CD14-positive monocyte (primary cell): ENCODE measurements around the gene MAN2B2. TPM values are rescaled to one million over a fixed set of nuclear protein-coding genes. Genes with fewer than 3 reads are reported as not detected.
A peak's percentile ranks its signal among the peaks of the same experiment; 100 is the strongest.

Experiments used
- DNase-seq, 3 donors: peaks; one replicate each; pipeline ENCODE4 v3.0.0-alpha.2; 2011 to 2022
- H2AFZ ChIP-seq: 2 replicates; pipeline ENCODE4 v1.6.0; 2012; ENCODE audit warnings: mild to moderate bottlenecking, low read depth, low read length, inconsistent platforms; ENCODE audit not compliant: insufficient read depth, poor library complexity, severe bottlenecking
- H3K27ac ChIP-seq, 2 donors: 1 replicate in 1 of 2; 2 replicates in 1 of 2; pipeline ENCODE4 v1.5.1; 2012 to 2013; ENCODE audit warnings: low read length in 2 of 2, control low read depth in 1 of 2, inconsistent platforms in 1 of 2, low read depth in 1 of 2, mild to moderate bottlenecking in 1 of 2
- H3K27me3 ChIP-seq, 2 donors: one replicate each; pipeline versions ENCODE4 v1.6.0 to v1.6.1; 2011 to 2013; ENCODE audit warnings: low read length in 2 of 2; ENCODE audit not compliant: control insufficient read depth in 2 of 2, insufficient read depth in 2 of 2
- H3K36me3 ChIP-seq, 2 donors: replicated peaks in 1 of 2; 1 replicate in 1 of 2; 2 replicates in 1 of 2; pipeline versions ENCODE4 v1.5.1 to v1.6.1; 2012 to 2013; ENCODE audit warnings: low read length in 2 of 2, control low read depth in 1 of 2, inconsistent platforms in 1 of 2, mild to moderate bottlenecking in 1 of 2; ENCODE audit not compliant: insufficient read depth in 2 of 2, control insufficient read depth in 1 of 2
- H3K4me1 ChIP-seq, 2 donors: 1 replicate in 1 of 2; 2 replicates in 1 of 2; pipeline versions ENCODE4 v1.5.1 to v1.6.1; 2012 to 2013; ENCODE audit warnings: low read length in 2 of 2, control low read depth in 1 of 2, inconsistent platforms in 1 of 2, mild to moderate bottlenecking in 1 of 2, moderate library complexity in 1 of 2; ENCODE audit not compliant: insufficient read depth in 2 of 2, control insufficient read depth in 1 of 2
- H3K4me2 ChIP-seq: replicated peaks from 2 replicates; pipeline ENCODE3; 2012; ENCODE audit warnings: low read length, moderate library complexity, mild to moderate bottlenecking; ENCODE audit not compliant: poor library complexity, severe bottlenecking; ENCODE audit errors: extremely low read depth
- H3K4me3 ChIP-seq, 3 experiments: fragments of 200-600 bp in 1 of 3; sonication (generic) in 1 of 3; replicated peaks in 1 of 3; 1 replicate in 2 of 3; 2 replicates in 1 of 3; pipeline ENCODE4 v1.5.1; 2011 to 2013; ENCODE audit warnings: low read length in 3 of 3, mild to moderate bottlenecking in 3 of 3, control low read depth in 2 of 3, low read depth in 2 of 3, inconsistent platforms in 1 of 3, moderate library complexity in 1 of 3
- H3K79me2 ChIP-seq: 2 replicates; pipeline ENCODE4 v1.6.0; 2012; ENCODE audit warnings: mild to moderate bottlenecking, control low read depth, inconsistent platforms, low read length, moderate library complexity; ENCODE audit not compliant: insufficient read depth
- H3K9ac ChIP-seq: 2 replicates; pipeline ENCODE4 v1.6.0; 2017; ENCODE audit warnings: low read length, mild to moderate bottlenecking; ENCODE audit not compliant: insufficient read depth, poor library complexity, severe bottlenecking
- H3K9me3 ChIP-seq, 2 donors: replicated peaks in 1 of 2; 1 replicate in 1 of 2; 2 replicates in 1 of 2; pipeline versions ENCODE4 v1.5.1 to v1.6.1; 2012 to 2013; ENCODE audit warnings: low read length in 2 of 2, control low read depth in 1 of 2; ENCODE audit not compliant: control insufficient read depth in 1 of 2, insufficient read depth in 1 of 2
- H4K20me1 ChIP-seq: 2 replicates; pipeline ENCODE4 v1.6.0; 2012; ENCODE audit warnings: mild to moderate bottlenecking, low read length, control low read depth, moderate library complexity; ENCODE audit not compliant: insufficient read depth
- H3K27ac Mint-ChIP-seq, 7 donors: one replicate each; pipeline ENCODE4 v1.8.0; 2020; ENCODE audit warnings: mild to moderate bottlenecking in 7 of 7, mixed read lengths in 7 of 7, moderate library complexity in 6 of 7, inconsistent platforms in 2 of 7
- H3K27me3 Mint-ChIP-seq, 3 donors: one replicate each; pipeline ENCODE4 v1.8.0; 2021 to 2022; ENCODE audit warnings: low read depth in 3 of 3, mild to moderate bottlenecking in 3 of 3, mixed read lengths in 3 of 3, moderate library complexity in 3 of 3, inconsistent platforms in 1 of 3
- H3K36me3 Mint-ChIP-seq, 2 donors: one replicate each; pipeline ENCODE4 v1.8.0; 2020; ENCODE audit warnings: mixed read lengths in 2 of 2, inconsistent platforms in 1 of 2, mild to moderate bottlenecking in 1 of 2
- H3K4me1 Mint-ChIP-seq: one replicate; pipeline ENCODE4 v1.8.0; 2020; ENCODE audit warnings: mild to moderate bottlenecking, mixed read lengths
- H3K4me3 Mint-ChIP-seq, 2 donors: one replicate each; pipeline ENCODE4 v1.8.0; 2020; ENCODE audit warnings: mild to moderate bottlenecking in 2 of 2, mixed read lengths in 2 of 2, moderate library complexity in 1 of 2
- H3K9me3 Mint-ChIP-seq, 7 donors: one replicate each; pipeline ENCODE4 v1.8.0; 2020 to 2022; ENCODE audit warnings: mixed read lengths in 7 of 7, mild to moderate bottlenecking in 6 of 7, moderate library complexity in 6 of 7, inconsistent platforms in 2 of 7
- CTCF ChIP-seq: fragments of 200-600 bp; IDR thresholded peaks from one replicate; pipeline ENCODE4 v1.8.0; 2022; ENCODE audit warnings: antibody characterized with exemption, mild to moderate bottlenecking
- WGBS: methylation state at CpG from one replicate; pipeline ENCODE4 v1.1.5; 2013; ENCODE audit warnings: missing lambda C conversion rate; ENCODE audit not compliant: insufficient coverage; 5-methylcytosine and 5-hydroxymethylcytosine counted together
- intact Hi-C, 2 donors: fragments of 100-400 bp; cut with micrococcal nuclease; formaldehyde crosslinking; loops; one replicate each; pipeline versions ENCODE4 v1.15.0 to v1.15.1; 2023
- polyA plus RNA-seq, 3 donors: library from polyadenylated mRNA; depleted of rRNA in 1 of 3; unstranded in 2 of 3; stranded (reverse) in 1 of 3; fragments of 300-500 nt in 2 of 3; fragments of >200 nt in 1 of 3; fragmentation: Illumina TruSeq in 2 of 3; gene quantifications; 1 replicate in 2 of 3; 2 replicates in 1 of 3; pipeline ENCODE4 v1.2.3, GENCODE V29; 2012 to 2021

MAN2B2 gene
- polyA plus RNA-seq, 3 donors, result 9.6 to 28.4 (median 10.6) TPM

GRCh38 chr4:6578221-6578620 lies 3.2 kb downstream of the MAN2B2 start:
- 98% methylated on average over 7 of the region's 9 CpGs for WGBS

DNA sequence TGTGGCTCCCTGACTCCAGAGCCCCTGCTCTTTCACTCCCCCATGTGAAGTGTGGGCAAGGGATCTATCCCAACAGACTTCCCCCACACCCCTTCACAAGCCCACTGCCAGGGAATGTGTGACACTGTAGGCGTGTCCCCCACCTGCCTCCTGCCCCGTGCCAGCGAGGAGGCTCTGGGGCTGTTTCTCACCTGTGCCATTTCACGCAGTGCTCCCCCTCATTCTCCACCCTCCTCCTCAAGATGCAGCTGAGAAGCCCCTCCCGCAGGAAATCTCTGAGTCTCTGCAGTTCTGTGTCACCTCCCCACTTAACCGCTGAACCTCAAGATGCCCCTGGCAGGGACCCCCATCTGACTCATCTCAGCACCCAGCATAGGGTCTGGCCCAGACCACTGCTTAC lies 5.4 kb downstream of the MAN2B2 start:
- H3K9me3 Mint-ChIP-seq, result peaks cover 12 to 19% (median 17%) of the 10 kb centered on the region in 7 donors
- H3K27ac Mint-ChIP-seq, result peak overlapping the region in 3 of 7 donors; percentile 32 to 72 (median 52)
- Histone ChIP-seq H3K9me3 (peaks cover 13 to 19% of the 10 kb centered on the region in 2 donors), H3K27ac (no peak overlapping the region), H3K4me3 (no peak overlapping the region), H2AFZ (no peak overlapping the region), H3K4me1 (peaks cover 7 to 9% of the 10 kb centered on the region in 2 donors), H3K9ac (no peak overlapping the region), H4K20me1 (peaks cover 5% of the 10 kb centered on the region), H3K36me3 (peaks cover 71 to 89% of the 10 kb centered on the region in 2 donors), H3K4me2 (no peak overlapping the region), H3K79me2 (peaks cover 10% of the 10 kb centered on the region), H3K27me3 (no peaks in the 10 kb centered on the region)
- H3K4me3 Mint-ChIP-seq, result no peak overlapping the region
- H3K36me3 Mint-ChIP-seq, result peaks cover 77 to 85% of the 10 kb centered on the region in 2 donors
- no peak for DNase-seq
- TF ChIP-seq CTCF, result no peak
- H3K27me3 Mint-ChIP-seq, result no peaks in the 10 kb centered on the region
- peaks cover 8% of the 10 kb centered on the region for H3K4me1 Mint-ChIP-seq
- WGBS, result 100% methylated on average over 6 of the region's 6 CpGs
- intact Hi-C loops, result no loop called here

More at GRCh38 chr4:6578221-6578620, 3.2 kb downstream of the MAN2B2 start:
- Histone ChIP-seq H3K27me3 (peaks cover 0 to 9% of the 10 kb centered on the region in 2 donors), H4K20me1 (no peaks in the 10 kb centered on the region), H3K27ac (no peak overlapping the region), H3K36me3 (peaks cover 57 to 68% of the 10 kb centered on the region in 2 donors), H3K9me3 (peaks cover 11 to 17% of the 10 kb centered on the region in 2 donors), H3K9ac (no peak overlapping the region), H2AFZ (no peak overlapping the region), H3K4me3 (no peak overlapping the region), H3K79me2 (peaks cover 14% of the 10 kb centered on the region), H3K4me1 (peaks cover 13 to 18% of the 10 kb centered on the region in 2 donors), H3K4me2 (no peak overlapping the region)
- Mint-ChIP-seq H3K36me3 (peaks cover 58 to 68% of the 10 kb centered on the region in 2 donors), H3K9me3 (peaks cover 9 to 17% (median 11%) of the 10 kb centered on the region in 7 donors), H3K4me3 (no peak overlapping the region), H3K27me3 (peaks cover 6 to 14% (median 11%) of the 10 kb centered on the region in 3 donors), H3K27ac (no peak overlapping the region), H3K4me1 (peaks cover 17% of the 10 kb centered on the region)
- intact Hi-C loops, result loop anchor here in 1 of 2 donors (10.0 kb wide), 1 partner anchor 527 kb away; no protein-coding TSS in a partner anchor
- DNase-seq, result no peak
- TF ChIP-seq CTCF, result no peak
